Left lobe of liver (tissue), 2 donors: ENCODE measurements around the gene BLOC1S5. TPM values are rescaled to one million over a fixed set of nuclear protein-coding genes. Genes with fewer than 3 reads are reported as not detected.
"Not testable (repeated sequence)": the region's sequence is repeated elsewhere in the genome, so short reads cannot be mapped to it uniquely, and the experiment has no call there.

Experiments used
- ATAC-seq: fragments of 200-7000 bp; cut with Tn5 transposase; one replicate; pipeline ENCODE4 v1.9.1; 2020; ENCODE audit warnings: mild to moderate bottlenecking, moderate library complexity
- DNase-seq: peaks from one replicate; pipeline ENCODE4 v3.0.0-alpha.2; 2020; ENCODE audit warnings: low spot score
- total RNA-seq: library from RNA; stranded (reverse); gene quantifications from one replicate; pipeline ENCODE4 v1.2.1, GENCODE V29; 2021
- donor health status: DM: no; HTN: no; CAD: no; lungs with moderate emphysema.
- donor health status: DM: no; HTN: yes; CAD: no.

The BLOC1S5 gene
- total RNA-seq, 1 donor from 2014 or later: 4.9 TPM

DNA sequence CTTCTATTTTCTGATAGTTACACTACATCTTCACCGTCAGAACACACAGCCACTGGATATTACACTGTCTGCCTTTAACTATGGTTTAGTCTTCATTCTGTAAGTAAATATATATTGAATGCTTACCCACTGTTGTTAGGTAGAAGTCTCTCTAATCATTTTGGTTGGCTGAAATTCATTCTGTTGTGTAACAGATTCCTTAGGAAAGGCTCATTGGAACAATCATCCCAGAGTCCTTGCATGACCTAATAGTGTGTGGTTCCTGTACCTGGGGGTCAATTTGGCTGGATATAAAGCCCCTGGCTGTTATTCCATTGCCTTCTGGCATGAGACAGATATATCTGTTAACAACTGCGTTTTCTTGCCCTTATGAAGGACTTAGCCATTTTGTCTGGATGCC, 9.9 kb downstream of the BLOC1S5 start:
- ATAC-seq: peak; percentile 28
- no peak for DNase-seq

DNA sequence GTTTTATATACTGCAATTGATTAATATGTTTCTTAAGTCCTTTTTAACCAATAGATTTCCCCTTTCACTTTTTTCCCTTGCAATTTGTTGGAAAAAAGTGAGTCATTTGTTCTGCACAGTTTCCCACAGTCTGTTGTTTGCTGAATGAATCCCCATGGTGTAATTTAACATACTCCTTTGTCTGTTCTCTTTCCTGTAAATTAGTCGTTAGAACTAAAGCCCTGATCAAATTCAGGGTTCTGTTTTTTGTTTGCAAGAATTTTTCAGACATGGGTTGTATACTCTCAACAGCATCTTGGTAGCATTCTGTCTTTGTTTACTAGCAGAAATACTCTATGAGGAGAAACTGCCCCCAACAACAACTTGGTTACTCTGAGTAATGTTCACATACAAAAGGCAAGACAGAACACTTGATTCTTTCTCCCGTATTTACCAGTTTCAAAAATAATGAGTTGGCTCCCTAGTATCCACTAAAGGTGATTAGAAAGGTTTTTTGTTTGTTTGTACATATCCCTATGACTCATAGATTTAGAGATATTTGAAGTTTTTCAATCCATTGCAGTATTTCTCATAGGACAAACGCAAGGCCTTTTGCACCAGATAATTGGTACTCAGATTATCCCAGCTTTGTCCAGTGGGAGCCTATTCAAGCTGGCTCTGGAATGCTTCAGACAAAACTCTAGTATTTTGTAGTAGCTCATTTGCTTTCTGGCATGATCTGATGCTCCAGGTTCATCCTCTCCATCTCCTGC, 16.5 kb downstream of the BLOC1S5 start:
- no peak for ATAC-seq
- DNase-seq: no peak

DNA sequence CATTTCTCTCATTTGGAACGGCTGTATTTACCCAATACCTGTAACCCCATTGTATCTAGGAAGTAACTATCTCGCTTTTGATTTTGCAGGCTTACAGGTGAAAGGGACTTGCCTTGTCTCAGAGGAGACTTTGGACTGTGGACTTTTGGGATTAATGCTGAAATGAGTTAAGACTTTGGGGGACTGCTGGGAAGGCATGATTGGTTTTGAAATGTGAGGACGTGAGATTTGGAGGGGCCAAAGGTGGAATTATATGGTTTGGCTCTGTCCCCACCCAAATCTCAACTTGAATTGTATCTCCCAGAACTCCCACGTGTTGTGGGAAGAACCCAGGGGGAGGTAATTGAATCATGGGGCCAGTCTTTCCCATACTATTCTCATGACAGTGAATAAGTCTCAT, 18.4 kb downstream of the BLOC1S5 start:
- not testable (repeated sequence) for ATAC-seq, DNase-seq

DNA sequence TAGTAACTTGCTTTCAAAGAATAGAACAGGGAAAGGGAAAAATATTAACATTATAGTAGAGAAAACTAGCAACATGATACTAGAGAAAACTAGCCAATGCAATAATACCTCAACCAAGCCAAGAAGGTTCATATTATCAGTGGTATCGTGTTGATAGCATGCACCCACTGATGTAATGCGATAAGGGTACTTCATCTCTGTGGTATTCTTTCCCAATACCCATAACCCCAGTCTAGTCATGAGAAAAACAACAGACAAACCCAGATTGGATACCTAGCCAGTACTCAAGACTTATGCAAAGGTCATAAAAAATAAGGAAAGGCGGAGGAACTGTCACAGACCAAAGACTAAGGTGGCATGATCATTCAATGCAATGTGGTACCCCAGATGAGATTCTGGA, 21.0 kb downstream of the BLOC1S5 start:
- ATAC-seq: no peak
- DNase-seq: no peak

DNA sequence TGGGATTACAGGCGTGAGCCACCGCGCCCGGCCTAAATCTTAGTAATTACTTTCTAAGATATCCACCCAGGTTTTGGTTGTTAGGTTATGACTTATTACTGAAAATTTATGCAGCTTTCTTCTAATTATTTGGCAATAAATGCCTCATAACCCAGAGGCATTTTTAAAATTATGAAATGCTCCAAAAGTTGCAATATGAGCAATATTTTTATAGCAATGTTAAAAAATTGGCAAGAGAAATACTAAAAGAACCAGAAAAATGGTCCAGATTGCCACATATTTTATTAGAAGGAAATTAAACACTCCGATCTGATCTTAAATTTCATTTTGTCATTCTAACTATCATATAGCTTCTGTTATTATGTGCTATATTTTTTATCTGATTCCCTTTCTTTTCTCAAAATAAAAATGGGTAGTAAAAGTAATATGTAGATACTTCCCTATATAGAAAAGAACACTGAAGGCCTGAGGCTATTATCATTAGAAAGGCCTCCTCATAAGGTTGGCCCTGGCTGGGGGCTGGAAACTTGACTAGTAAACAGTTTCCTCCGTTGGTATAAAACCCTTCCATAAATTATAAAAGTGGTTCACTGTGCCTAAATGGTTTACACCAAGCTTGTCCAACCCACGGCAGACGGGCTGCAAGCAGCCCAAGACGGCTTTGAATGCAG, 22.1 kb downstream of the BLOC1S5 start:
- DNase-seq (no peak), ATAC-seq (no peak)

DNA sequence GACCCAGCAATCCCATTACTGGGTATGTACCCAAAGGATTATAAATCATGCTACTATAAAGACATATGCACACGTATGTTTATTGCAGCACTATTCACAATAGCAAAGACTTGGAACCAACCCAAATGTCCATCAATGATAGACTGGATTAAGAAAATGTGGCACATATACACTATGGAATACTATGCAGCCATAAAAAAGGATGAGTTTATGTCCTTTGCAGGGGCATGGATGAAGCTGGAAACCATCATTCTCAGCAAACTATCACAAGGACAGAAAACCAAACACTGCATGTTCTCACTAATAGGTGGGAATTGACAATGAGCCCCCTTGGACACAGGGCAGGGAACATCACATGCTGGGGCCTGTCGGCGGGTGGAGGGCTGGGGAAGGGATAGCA, 30.1 kb downstream of the BLOC1S5 start:
- not testable (repeated sequence) for ATAC-seq, DNase-seq

DNA sequence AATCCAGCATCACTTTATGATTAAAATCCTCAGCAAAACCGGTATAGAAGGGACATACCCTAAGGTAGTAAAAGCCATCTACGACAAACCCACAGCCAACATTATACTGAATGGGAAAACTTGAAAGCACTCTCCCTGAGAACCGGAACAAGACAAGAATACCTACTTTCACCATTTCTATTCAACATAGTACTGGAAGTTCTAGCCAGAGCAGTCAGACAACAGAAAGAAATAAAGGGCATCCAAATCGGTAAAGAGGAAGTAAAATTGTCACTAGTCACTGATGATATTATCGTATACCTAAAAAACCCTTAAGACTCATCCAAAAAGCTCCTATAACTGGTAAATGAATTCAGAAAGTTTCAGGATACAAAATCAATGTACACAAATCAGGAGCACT, 33.3 kb downstream of the BLOC1S5 start:
- ATAC-seq: no peak

DNA sequence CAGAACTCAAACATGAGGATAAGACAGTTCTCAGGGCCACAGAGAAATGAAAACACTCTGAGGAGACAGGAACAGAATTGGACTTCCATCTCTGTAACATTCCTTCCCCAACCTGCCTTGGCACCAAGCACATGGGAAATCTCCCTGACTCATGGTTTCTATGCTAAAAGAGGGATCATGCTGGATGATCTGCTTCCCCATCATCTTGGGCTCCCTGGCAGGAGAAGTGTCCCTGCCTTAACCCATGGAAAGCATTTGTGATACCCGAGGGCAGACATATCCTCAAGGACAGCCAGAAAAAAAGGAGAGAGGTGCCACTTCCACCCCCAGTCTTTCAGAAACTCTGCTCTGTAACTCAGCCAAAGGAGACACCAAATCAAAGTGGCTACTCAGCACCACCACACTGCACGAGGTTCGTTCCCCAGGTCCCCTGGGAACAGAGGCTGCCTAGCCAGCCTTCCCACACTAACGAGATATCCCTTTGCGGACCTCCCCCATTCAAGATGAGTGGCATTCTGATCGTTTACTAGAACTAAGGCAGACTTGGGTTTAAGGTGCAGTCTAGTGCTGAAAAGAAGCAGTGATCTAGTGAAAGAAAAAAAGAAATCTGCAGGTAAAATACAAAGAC, 34.8 kb downstream of the BLOC1S5 start:
- ATAC-seq: no peak
- no peak for DNase-seq

More for the DNA sequence above, 33.3 kb downstream of the BLOC1S5 start:
- DNase-seq: no peak

DNA sequence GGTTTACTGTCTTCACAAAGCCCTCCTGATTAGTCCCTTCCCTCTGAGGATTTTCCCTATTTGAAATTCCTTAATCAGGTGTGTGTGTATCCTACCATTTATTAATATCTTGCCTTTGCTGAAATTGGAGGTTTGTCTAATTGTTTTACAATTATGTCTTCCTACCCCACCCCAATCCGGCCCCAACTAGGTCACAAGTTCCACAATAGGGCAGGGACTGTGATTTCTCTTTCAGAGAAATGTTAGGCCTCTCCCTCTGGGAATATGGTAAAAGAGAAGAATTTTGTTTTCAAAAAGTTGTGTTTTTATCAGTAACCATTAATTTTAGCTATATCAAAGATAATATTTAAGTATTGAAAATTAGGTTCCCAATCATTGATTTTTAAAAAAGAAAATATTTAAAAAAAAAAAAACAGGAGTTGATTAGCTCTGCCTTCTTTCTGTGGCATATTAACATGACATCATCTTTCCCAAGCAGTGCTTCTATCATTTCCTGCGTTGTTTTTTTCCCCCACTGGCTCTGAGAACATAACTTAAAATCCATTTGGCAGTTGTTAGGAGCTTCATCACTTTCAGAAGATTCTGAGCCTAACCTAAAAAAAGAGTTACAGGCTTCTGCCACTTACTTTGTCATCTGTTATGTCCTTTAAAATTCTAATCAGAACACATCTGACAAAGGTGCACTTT, 36.1 kb downstream of the BLOC1S5 start:
- no peak for DNase-seq

DNA sequence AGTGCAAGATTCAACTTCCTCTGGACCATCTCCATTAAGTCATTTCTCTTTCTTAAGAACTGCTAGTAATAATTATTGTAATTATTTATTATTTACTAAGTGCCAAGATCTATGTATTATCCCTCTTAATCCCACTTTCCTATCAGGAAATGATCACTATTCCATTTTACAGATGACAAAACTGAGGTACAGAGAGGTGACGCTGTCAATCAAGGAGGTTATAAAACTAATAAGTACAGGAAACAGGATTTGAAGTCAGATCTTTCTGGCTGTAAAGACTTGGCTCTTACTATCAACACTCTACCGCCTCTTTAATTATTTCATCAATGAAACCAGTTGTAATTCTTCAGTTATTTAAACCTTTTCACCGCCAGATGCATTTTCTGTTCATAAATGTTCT, 37.4 kb downstream of the BLOC1S5 start:
- ATAC-seq (no peak), DNase-seq (no peak)

More for the DNA sequence above, 36.1 kb downstream of the BLOC1S5 start:
- ATAC-seq: no peak

DNA sequence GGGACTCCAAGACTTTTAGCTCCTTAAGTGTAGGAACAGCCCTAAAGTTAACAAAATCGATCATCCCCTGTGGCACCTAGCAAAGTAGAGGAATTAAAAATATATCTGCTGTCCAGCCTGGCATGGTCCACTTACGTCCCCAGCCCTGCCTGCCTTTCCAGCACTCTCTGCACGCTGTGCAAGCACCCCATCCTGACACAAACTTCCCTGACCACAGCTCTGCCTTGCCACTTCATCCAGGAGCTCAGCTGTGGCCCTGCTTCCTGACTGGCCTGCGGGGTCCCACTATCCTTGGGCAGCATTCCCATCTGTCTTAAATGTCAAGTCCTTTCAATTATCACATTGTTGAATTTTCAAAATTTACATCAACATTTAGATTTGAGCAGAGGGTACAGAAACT, 39.0 kb downstream of the BLOC1S5 start:
- no peak for ATAC-seq
- DNase-seq: no peak

DNA sequence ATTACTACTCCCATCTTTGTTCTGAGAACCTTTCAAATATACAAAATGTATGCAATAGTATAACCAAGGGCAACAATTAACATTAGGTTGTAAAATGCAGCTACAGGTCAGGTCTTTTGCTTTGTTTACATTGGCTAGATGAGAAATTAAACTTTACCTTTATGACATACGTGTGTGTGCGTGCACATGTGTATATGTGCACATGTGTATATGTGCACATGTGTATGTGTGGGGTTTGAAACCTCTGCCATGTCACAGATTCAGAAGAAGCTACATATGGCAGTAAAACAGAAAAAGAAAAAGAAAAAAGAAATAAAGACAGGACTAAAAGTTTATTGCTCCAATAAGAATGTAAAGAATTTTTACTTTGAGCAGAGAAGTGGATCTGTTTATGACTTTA, 40.6 kb downstream of the BLOC1S5 start:
- DNase-seq (no peak), ATAC-seq (no peak)

DNA sequence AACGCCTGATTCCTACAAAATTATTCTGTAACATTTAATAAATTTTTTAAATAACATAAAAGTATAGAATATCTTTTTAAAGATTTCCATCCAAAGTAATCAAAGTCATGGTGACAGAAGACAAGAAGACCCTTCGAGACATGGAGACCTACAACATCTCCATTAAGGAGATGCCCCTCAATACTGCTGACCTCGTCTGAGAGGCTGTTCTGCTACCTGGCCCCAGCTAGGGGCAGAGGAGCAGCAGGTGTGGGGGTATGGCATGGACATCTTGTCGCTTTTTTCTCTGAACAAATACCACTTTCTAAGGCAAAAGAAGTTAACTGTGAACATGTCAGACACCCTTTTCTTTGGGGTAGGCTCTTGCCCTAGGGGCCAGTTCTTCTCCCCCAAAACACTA, 44.1 kb downstream of the BLOC1S5 start:
- DNase-seq (no peak), ATAC-seq (no peak)

DNA sequence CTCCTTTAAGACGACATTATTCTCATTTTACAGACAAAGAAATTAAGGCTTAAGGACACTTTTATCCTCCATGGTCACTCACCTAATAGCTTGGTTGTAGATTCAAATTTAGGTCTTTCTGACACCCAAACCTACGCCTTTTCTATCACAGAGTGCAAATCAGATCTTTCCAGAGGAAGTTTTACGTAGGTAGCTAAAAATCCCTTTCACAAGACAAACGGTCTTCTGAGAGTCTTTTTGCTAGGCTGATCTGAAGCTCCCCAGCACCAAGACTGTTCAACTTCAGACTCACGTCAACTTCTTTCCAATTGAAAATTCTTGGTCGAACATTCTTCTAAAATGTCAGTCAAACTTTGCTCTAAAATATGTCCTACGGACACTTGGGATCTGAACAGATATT, 46.5 kb downstream of the BLOC1S5 start:
- no peak for ATAC-seq
- DNase-seq: no peak

DNA sequence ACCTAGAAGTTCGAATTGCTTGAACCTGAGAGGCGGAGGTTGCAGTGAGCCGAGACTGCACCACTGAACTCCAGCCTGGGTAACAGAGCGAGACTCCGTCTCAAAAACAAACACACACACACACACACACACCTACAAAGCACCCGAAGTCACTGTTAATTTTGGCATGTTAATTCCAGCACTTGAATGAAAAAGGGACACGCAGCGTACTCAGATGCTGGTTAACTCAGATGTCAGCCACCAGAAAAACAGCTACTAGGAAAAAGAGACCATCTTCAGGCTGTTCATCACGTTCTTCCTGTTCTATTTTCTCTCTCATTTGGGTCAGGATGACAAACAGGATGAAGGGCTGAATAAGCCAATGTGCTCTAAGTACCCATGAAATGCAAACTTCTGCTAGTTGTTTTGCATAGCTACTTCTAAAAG, 46.9 kb downstream of the BLOC1S5 start:
- ATAC-seq (peak; percentile 54), DNase-seq (no peak)

DNA sequence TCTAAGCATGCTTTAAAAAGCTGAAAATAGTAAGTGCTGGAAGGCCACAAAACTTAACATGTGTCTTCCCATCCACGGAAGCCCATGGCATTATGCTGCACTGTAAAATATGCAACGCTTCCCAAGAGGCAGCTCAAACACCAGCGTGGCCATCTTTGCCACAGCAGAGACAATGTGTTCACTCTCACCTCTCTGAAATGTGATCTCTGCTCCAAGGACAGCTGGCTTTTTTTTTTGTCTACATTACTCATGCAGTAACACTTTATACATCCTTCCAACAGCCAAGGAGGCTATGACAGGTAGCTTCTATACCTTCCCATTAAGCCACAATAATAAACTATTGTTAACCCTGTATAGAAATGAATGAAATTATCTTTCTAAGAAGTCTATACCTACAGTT, 49.2 kb downstream of the BLOC1S5 start:
- DNase-seq: no peak
- ATAC-seq: no peak

DNA sequence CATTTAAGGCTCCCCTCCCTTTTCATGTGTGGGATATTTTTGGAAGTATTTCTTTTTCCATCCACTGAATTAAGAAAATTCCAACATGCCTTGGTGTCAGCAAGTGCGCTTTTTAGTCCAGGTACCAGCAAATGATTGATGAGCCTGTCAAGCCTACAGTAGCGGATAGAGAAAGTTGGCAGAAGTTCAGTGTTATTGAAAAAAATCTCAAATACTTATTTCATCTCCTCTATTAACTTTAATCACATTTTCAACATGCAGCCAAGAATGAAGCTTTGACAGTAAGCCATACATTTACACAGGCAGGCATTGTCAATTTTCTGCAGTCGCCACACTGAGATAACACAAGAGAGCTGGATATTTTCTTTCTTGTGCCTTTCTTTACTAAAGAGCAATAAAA, 50.4 kb downstream of the BLOC1S5 start:
- ATAC-seq: no peak
- DNase-seq: no peak

DNA sequence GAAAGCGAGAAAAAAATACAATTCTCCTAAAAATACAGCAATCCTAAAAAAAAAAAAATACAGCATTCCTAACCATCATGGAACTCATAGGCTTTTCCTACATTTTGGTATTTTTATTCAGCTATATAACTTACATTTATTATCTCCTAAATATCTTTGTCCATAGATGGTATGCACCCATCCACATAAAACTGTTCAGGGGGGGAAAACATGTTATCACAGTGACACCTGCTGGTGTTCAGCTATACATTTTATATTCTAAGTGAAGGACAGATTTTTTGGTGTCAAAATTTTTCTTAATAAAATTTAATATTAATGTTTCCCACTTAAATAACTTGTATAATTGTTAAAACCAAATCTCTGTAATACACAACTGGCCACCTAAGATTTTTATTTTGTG, 58.0 kb downstream of the BLOC1S5 start:
- no peak for DNase-seq
- ATAC-seq: peak; percentile 66

DNA sequence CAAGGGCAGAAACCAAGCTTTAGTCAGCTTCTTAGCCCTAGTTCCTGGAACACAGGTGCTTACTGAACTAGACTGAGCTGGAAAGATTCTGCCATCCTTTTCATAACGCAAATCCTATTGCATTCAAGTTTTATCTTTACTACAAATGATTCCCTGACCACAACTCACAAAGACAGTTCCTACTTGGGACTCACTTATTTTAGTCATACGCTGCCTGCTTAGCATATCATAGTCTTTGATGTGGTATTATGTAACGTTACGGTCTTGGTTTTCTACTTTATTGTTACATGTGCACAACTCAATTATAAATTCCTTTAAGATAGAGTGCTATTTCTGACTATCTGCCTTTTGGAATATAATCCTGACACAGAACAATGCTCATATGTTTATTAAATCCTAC, 59.1 kb downstream of the BLOC1S5 start:
- ATAC-seq (no peak), DNase-seq (no peak)

DNA sequence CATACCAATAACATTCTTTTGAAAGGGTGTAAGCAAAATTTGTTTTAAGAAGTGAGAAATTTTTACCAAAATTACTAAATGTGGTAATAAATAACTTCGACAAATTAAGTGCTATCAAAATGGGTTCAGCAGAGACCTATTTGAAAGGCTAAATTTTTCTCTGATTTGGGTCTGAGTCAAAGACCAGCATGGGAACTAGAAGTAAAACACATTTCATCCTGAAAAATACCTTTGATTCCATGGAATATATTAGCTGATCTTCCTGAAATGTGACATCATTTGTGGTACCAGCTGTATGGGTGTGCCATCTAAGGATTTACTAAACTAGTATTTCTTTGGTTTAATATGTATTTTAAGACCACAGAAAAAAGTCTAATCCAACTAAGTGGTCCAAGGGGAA, 63.6 kb downstream of the BLOC1S5 start:
- no peak for DNase-seq
- no peak for ATAC-seq

DNA sequence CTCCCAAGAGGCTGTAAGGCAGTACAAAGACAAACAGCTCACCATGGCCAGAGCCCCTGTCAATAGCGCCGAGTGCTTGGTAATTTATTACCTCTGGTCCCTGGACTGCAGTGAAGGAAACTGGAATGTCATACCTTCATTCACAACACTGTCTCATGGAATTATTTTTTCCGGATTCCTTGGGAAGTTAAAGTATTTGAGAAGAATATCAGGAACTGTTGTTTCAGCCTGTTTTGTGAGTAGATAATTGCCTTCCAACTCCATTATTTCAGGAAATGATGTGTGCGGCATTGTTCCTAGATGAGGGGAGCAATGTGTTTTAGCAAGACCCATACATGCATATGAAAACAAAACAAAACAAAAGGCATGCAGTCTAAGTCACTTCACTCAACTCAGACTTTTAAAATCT, 64.0 kb downstream of the BLOC1S5 start:
- ATAC-seq (peak; percentile 29), DNase-seq (no peak)

DNA sequence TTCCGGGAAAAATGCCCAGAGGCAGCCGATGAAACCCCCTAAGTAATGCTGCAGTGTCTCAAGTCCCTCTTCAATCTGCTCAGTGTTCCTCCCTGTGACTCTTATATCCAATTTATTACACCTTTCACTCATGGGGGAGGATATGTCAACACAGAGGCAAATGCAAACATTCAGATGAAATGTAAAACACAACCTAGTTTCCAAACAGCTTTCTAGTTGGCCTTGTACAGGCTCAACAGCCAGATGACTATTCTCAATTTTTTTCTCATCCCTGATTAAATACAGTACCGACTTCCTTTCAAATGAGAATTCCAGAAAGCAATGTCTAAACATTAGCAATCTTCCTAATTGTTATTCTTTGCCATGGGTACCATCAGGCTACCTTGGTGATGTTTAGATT, 65.0 kb downstream of the BLOC1S5 start:
- ATAC-seq: no peak
- no peak for DNase-seq
